Measurements from ENCODE around the gene TFB1M. TPM values are rescaled to one million over a fixed set of nuclear protein-coding genes. Genes with fewer than 3 reads are reported as not detected.
A peak's percentile ranks its signal among the peaks of the same experiment; 100 is the strongest.
"Not testable (repeated sequence)": the region's sequence is repeated elsewhere in the genome, so short reads cannot be mapped to it uniquely, and the experiment has no call there.

Gene TFB1M
- total RNA-seq, 2 experiments from 2014 or later = 45.5 to 56.4 TPM

DNA sequence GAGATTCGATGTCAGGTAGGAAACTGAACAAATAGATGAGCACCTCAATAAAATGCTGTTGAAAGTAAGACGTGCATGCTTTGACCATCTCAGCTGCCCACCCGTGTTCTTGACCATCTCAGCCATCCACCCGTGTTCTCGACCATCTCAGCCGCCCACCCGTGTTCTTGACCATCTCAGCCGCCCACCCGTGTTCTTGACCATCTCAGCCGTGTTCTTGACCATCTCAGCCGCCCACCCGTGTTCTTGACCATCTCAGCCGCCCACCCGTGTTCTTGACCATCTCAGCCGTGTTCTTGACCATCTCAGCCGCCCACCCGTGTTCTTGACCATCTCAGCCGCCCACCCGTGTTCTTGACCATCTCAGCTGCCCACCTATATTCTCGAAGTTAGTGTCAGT is 95.6 kb downstream of the TFB1M start:
- H3K36me3 Mint-ChIP-seq (ENCODE audit: low read depth); DNase-seq; H3K27ac Mint-ChIP-seq; ATAC-seq; H3K4me3 Mint-ChIP-seq; POLR2A ChIA-PET; H3K27me3 Mint-ChIP-seq; CTCF ChIA-PET; intact Hi-C loops (cut with DNase I, micrococcal nuclease); H3K9me3 Mint-ChIP-seq (ENCODE audit: low read depth): not testable (repeated sequence)
- H3K4me1 Mint-ChIP-seq = peaks cover 10% of the 10 kb centered on the region

DNA sequence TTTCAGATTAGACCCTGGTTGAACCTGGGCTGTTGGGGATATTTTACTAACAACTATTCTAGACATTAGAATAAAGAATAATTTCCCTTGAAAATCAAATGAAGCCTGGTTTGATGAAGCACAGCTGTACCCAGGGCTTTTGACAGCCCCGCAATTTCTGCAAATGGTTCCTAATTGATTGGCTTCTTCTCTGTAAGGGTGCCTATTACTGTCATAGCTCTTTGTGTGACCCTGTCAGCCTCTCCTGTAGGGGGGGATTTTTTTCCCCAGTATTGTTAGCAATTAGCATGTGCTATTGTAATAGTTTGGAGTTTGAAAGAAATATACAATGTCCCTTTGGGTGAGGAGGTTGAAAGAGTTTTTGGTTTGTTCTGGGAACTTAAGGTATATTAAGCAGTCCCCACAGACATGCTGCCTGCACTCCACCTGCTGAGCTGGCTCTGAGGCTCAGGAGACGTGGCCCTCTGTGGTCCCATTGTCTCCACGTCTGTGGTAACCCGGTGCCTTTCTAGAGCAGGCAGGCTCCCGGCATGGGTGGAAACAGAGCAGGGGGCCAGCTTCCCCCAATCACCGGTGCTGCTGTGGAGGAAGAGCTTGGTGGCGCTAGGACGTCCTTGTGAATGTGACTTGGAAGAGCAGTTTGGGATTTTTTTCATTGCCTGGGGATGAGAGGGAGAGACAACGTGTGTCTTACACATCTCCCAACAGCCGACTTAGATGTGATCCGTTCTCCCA is 97.8 kb downstream of the TFB1M start:
- DNase-seq (no peak), ATAC-seq (no peak)
- Mint-ChIP-seq H3K27me3 (peaks cover 5% of the 10 kb centered on the region), H3K36me3 (ENCODE audit: low read depth) (peaks cover 8% of the 10 kb centered on the region), H3K27ac (no peak overlapping the region), H3K4me3 (no peak overlapping the region), H3K9me3 (ENCODE audit: low read depth) (no peaks in the 10 kb centered on the region), H3K4me1 (peaks cover 5% of the 10 kb centered on the region)
- intact Hi-C loops (cut with DNase I, micrococcal nuclease) = no loop called here
- CTCF ChIA-PET = interaction anchor here (0.5 to 0.7 kb wide), 2 partner anchors 361 to 544 kb away, joined by 3 to 5 read pairs; no protein-coding TSS in a partner anchor
- POLR2A ChIA-PET = no interaction called here

DNA sequence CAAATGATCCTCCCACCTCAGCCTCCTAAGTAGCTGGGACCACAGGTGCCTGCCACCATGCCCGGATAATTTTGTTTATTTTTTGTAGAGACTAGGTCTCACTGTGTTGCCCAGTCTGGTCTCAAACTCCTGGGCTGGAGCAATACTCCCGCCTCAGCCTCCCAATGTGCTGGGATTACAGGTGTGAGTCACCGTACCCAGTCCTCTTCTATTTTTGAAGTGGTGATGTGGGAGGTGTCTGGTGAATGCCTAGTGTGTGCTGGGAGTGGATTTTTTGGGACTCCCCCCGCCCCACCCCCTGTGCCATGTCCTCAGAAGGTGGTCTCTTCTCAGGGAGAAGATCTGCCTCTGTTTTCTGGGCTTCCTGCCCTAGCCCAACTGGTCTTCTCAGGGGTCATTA is 98.4 kb downstream of the TFB1M start:
- POLR2A ChIA-PET = no interaction called here
- peaks cover 5% of the 10 kb centered on the region for H3K4me1 Mint-ChIP-seq
- CTCF ChIA-PET = no interaction called here
- no peak overlapping the region for H3K27ac Mint-ChIP-seq
- ATAC-seq (peak; percentile 36), DNase-seq (no peak)
- intact Hi-C loops (cut with DNase I, micrococcal nuclease) = no loop called here
- H3K36me3 Mint-ChIP-seq (ENCODE audit: low read depth) = peaks cover 8% of the 10 kb centered on the region
- H3K4me3 Mint-ChIP-seq = no peak overlapping the region
- peaks cover 5% of the 10 kb centered on the region for H3K27me3 Mint-ChIP-seq
- H3K9me3 Mint-ChIP-seq (ENCODE audit: low read depth) = no peaks in the 10 kb centered on the region

DNA sequence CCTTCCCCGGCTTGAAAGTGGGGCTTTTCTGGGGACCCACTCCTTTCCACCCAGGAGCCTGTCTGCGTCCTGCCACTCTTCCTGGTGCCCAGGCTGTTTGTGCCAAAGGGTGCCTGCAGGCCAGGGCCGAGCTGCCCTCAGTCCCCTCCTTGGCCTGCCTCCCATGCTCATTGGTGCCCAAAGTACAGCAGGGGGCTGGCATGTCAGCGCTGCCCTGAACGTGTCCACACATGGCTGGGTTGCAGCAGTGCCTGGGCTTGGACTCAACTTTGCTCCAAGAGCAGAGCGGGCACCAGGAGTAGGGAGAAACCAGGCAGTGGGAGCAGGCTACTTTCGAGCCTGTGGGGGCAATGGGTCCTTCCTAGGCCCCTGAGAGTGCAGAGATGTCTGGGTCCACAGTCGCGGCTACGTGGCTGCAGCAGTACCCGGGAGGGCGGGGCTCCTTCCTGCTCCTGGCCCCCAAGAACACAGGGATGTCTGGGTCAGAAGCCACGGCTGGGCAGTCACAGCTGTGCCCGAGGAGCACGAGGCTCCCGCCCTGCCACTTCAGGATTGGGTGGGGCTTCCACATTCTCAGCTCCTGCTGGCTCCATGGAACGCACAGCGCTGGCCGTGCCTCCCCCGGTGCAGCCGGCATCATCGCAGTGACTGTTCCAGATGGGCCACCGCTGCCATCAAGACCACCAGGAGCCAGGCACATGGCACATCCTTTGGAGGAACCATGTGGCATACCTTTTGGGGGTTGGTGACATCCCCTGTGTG is 100.5 kb downstream of the TFB1M start:
- Mint-ChIP-seq H3K9me3 (ENCODE audit: low read depth) (no peaks in the 10 kb centered on the region), H3K4me1 (peaks cover 5% of the 10 kb centered on the region), H3K36me3 (ENCODE audit: low read depth) (peaks cover 5% of the 10 kb centered on the region), H3K4me3 (no peak overlapping the region), H3K27ac (no peak overlapping the region), H3K27me3 (peaks cover 2% of the 10 kb centered on the region)
- DNase-seq = no peak
- intact Hi-C loops (cut with DNase I, micrococcal nuclease) = no loop called here
- no peak for ATAC-seq
- ChIA-PET CTCF (interaction anchor here (0.9 to 1.7 kb wide), 4 partner anchors 10 to 316 kb away, joined by 3 to 6 read pairs (median 3); no protein-coding TSS in a partner anchor), POLR2A (interaction anchor here (0.6 kb wide), 1 partner anchor 1471 kb away, joined by 5 read pairs; no protein-coding TSS in a partner anchor)

DNA sequence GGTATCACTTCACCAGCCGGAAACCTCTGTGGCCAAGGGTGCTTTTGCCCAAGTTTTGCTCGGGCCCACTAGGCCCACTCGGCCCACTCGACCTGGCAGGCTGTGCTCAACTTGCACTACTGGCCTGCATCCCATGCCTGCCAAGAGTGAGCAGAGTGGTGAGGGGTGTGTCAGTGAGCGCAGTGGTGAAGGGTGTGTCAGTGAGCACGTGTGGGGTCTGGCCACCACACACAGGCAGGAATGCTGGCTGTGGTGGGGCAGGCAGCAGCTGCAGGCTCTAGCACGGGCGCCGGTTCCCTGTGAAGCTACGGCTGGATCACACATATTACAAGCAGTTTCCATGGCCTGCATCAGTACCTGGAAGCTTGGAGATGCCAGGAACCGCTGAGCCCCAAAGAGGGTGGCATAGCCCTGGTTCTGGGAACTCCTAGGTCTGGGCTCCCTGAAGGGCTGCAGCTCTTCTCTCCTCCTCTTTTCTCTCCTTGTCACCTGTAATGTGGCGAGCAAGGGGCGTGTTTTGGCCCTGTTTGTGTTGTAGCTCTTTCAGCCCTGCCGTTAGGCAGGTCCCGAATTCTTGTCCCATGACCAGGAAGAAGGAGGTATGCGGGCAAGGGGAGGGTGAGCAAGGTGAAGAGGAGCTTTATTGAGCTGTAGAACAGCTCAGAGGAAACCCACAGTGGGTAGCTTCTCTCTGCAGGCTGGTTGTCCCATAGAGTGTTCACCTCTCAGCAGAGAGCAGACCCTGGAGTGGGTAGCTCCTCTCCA is 101.5 kb downstream of the TFB1M start:
- no peak overlapping the region for H3K4me3 Mint-ChIP-seq
- H3K9me3 Mint-ChIP-seq (ENCODE audit: low read depth) = no peaks in the 10 kb centered on the region
- POLR2A ChIA-PET = interaction anchor here (0.6 kb wide), 1 partner anchor 1472 kb away, joined by 5 read pairs; no protein-coding TSS in a partner anchor
- DNase-seq (no peak), ATAC-seq (no peak)
- intact Hi-C loops (cut with DNase I, micrococcal nuclease) = no loop called here
- H3K27ac Mint-ChIP-seq = no peak overlapping the region
- CTCF ChIA-PET = interaction anchor here (0.7 to 1.4 kb wide), 3 partner anchors 11 to 285 kb away, joined by 3 read pairs; no protein-coding TSS in a partner anchor
- H3K4me1 Mint-ChIP-seq = peaks cover 5% of the 10 kb centered on the region
- peaks cover 5% of the 10 kb centered on the region for H3K36me3 Mint-ChIP-seq (ENCODE audit: low read depth)
- no peaks in the 10 kb centered on the region for H3K27me3 Mint-ChIP-seq

DNA sequence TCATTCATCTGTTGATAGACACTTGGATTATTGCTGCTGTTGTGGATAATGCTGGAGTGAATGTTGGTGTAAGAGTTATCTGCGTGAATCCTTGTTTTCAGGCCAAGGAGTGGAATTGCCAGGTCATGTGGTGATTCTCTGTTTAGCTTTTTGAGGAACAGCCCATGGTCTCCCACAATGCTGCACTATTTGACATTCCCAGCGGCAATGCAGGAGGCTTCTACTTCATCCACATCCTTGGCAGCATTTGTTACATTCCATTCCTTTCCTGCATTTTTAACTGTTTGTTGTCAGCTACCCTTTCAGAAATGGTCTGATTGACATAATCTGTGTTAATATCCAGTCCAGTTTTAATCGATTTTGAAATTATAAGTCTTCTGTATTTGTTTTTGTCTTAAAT is 102.2 kb downstream of the TFB1M start:
- no peak overlapping the region for H3K4me3 Mint-ChIP-seq
- H3K27me3 Mint-ChIP-seq = no peaks in the 10 kb centered on the region
- intact Hi-C loops (cut with DNase I, micrococcal nuclease) = no loop called here
- POLR2A ChIA-PET = no interaction called here
- no peak overlapping the region for H3K27ac Mint-ChIP-seq
- H3K9me3 Mint-ChIP-seq (ENCODE audit: low read depth) = no peaks in the 10 kb centered on the region
- peaks cover 5% of the 10 kb centered on the region for H3K36me3 Mint-ChIP-seq (ENCODE audit: low read depth)
- DNase-seq = no peak
- H3K4me1 Mint-ChIP-seq = peaks cover 5% of the 10 kb centered on the region
- CTCF ChIA-PET = no interaction called here
- ATAC-seq = no peak

DNA sequence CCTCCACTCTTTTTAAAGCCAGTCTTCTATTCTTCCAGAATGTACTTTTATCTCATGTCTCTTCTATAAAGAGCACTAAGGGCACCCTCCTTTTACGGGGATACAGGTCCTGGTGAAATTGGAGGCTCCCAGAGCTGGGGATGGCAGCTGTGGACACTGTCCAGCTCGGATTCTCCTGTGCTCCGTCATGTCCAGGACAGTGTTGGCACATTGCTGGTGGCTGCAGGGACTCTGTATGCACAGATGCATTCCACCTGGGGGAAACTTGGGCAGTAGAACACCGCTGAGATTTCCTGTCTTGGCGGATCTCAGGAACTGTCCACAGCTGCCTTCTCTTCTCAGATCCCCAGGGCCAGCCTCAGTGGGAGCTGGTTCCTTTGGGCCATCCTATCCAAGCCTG is 107.1 kb downstream of the TFB1M start:
- Mint-ChIP-seq H3K4me3 (no peak overlapping the region), H3K27me3 (no peaks in the 10 kb centered on the region), H3K4me1 (no peaks in the 10 kb centered on the region), H3K36me3 (ENCODE audit: low read depth) (peaks cover 5% of the 10 kb centered on the region), H3K9me3 (ENCODE audit: low read depth) (no peaks in the 10 kb centered on the region), H3K27ac (no peak overlapping the region)
- DNase-seq (no peak), ATAC-seq (no peak)
- intact Hi-C loops (cut with DNase I, micrococcal nuclease) = no loop called here
- POLR2A ChIA-PET = no interaction called here
- CTCF ChIA-PET = no interaction called here

Other genes starting within 250 kb of the TFB1M start
- gene CLDN20, start 50.5 kb downstream of the TFB1M start, total RNA-seq = not detected
- gene NOX3, start 141.4 kb upstream of the TFB1M start, total RNA-seq = not detected